HepG2 (cell line): ENCODE results near the gene SGIP1. TPM values are rescaled to one million over a fixed set of nuclear protein-coding genes. Genes with fewer than 3 reads are reported as not detected.

Source experiments
- ATAC-seq: fragments of 200-7000 bp; cut with Tn5 transposase; 3 replicates; pipeline ENCODE4 v1.9.1; 2020; ENCODE audit warnings: mild to moderate bottlenecking, moderate library complexity
- BruUV-seq: library from RNA; stranded (reverse); fragments of 400-500 nt; replicated peaks from 2 replicates; lab custom pipeline; 2021; lab: Mats Ljungman, UMichigan
- CTCF ChIA-PET: fragments of 300-600 bp; formaldehyde crosslinking; extraction: SDS; loops from one replicate; lab custom pipeline; 2021; ENCODE audit warnings: low total read pairs, inconsistent platforms, low intra/inter-chr PET ratio; lab: Yijun Ruan, JAX
- POLR2A ChIA-PET: fragments of 350-600 bp; sonication (Branson Sonifier 250); formaldehyde crosslinking; loops from one replicate; lab custom pipeline; 2020; ENCODE audit warnings: antibody characterized with exemption, inconsistent platforms; lab: Yijun Ruan, JAX
- DNase-seq: peaks from one replicate; pipeline ENCODE4 v3.0.0-alpha.2; 2015; ENCODE audit warnings: low spot score
- FAIRE-seq: peaks from 3 replicates; lab custom pipeline; 2011; peaks lifted over from hg19 to GRCh38; lab: Jason Lieb, UNC
- H2AFZ ChIP-seq: one replicate; pipeline ENCODE4 v1.6.1; 2011; ENCODE audit warnings: low read length, inconsistent platforms
- H3K27ac ChIP-seq: fragments of 300-600 bp; 3 replicates; pipeline ENCODE4 v1.8.0; 2011; ENCODE audit warnings: mixed run types, mild to moderate bottlenecking, mixed read lengths, low read length, inconsistent platforms; ENCODE audit not compliant: insufficient read depth; ENCODE audit errors: extremely low read length
- H3K27me3 ChIP-seq, 2 experiments: fragments of 200-600 bp in 1 of 2; 2 replicates in 1 of 2; 3 replicates in 1 of 2; pipeline versions ENCODE4 v1.6.0 to v1.8.0; 2011; ENCODE audit warnings: low read length in 2 of 2, mild to moderate bottlenecking in 2 of 2, moderate library complexity in 2 of 2, inconsistent platforms in 1 of 2; ENCODE audit not compliant: insufficient read depth in 2 of 2, control insufficient read depth in 1 of 2
- H3K36me3 ChIP-seq, 2 experiments: fragments of 200-600 bp in 1 of 2; replicated peaks in 1 of 2; 2 replicates in 1 of 2; 3 replicates in 1 of 2; pipeline versions ENCODE4 v1.5.1 to v1.8.0; 2011; ENCODE audit warnings: low read length in 2 of 2, inconsistent platforms in 1 of 2; ENCODE audit not compliant: insufficient read depth in 2 of 2, control insufficient read depth in 1 of 2
- H3K4me1 ChIP-seq: 2 replicates; pipeline ENCODE4 v1.5.1; 2012; ENCODE audit warnings: low read length, inconsistent platforms; ENCODE audit not compliant: insufficient read depth
- H3K4me2 ChIP-seq: 2 replicates; pipeline ENCODE4 v1.6.0; 2011; ENCODE audit warnings: low read depth, low read length, inconsistent platforms
- H3K4me3 ChIP-seq, 3 experiments: fragments of 200-600 bp in 1 of 3; sonication (generic), shearing (Covaris generic) in 1 of 3; replicated peaks in 1 of 3; 2 replicates each; pipeline ENCODE4 v1.5.1; 2011 to 2016; ENCODE audit warnings: low read length in 3 of 3, inconsistent platforms in 2 of 3, low read depth in 2 of 3, mild to moderate bottlenecking in 2 of 3, control low read depth in 1 of 3, mixed read lengths in 1 of 3; ENCODE audit not compliant: insufficient read depth in 1 of 3
- H3K79me2 ChIP-seq: one replicate; pipeline ENCODE4 v1.6.1; 2011; ENCODE audit warnings: low read length, inconsistent platforms; ENCODE audit not compliant: insufficient read depth
- H3K9ac ChIP-seq: 2 replicates; pipeline ENCODE4 v1.6.0; 2011; ENCODE audit warnings: mild to moderate bottlenecking, low read depth, low read length, inconsistent platforms; ENCODE audit not compliant: insufficient read depth
- H3K9me3 ChIP-seq: 2 replicates; pipeline ENCODE4 v1.5.1; 2012; ENCODE audit warnings: mild to moderate bottlenecking, low read length
- H4K20me1 ChIP-seq: 2 replicates; pipeline ENCODE4 v1.6.0; 2011; ENCODE audit warnings: inconsistent platforms, mild to moderate bottlenecking, low read length, moderate library complexity; ENCODE audit not compliant: insufficient read depth
- BHLHE40 ChIP-seq: IDR thresholded peaks from 2 replicates; pipeline ENCODE4 v1.6.1; 2011; ENCODE audit warnings: low read length, improper control_type of control experiment
- BRD4 ChIP-seq: sonication (generic); formaldehyde crosslinking; IDR thresholded peaks from 2 replicates; pipeline ENCODE4 v1.4.0; 2020; ENCODE audit warnings: missing genetic modification reagents
- CAMTA2 ChIP-seq: sonication (generic); formaldehyde crosslinking; IDR thresholded peaks from 2 replicates; pipeline ENCODE4 v1.4.0; 2020; ENCODE audit warnings: mild to moderate bottlenecking, missing genetic modification reagents, borderline replicate concordance
- CHD4 ChIP-seq: fragments of 200-600 bp; sonication (generic); IDR thresholded peaks from 2 replicates; pipeline ENCODE4 v1.7.0; 2017; ENCODE audit warnings: mild to moderate bottlenecking, low read length, borderline replicate concordance
- HOXA3 ChIP-seq: sonication (generic); formaldehyde crosslinking; IDR thresholded peaks from 2 replicates; pipeline ENCODE4 v1.5.0; 2020; ENCODE audit warnings: missing genetic modification reagents
- PITX1 ChIP-seq: sonication (generic); formaldehyde crosslinking; IDR thresholded peaks from 2 replicates; pipeline ENCODE4 v1.5.1; 2020; ENCODE audit warnings: mild to moderate bottlenecking, missing genetic modification reagents
- RFXAP ChIP-seq: sonication (generic); formaldehyde crosslinking; IDR thresholded peaks from 2 replicates; pipeline ENCODE4 v1.4.0; 2020; ENCODE audit warnings: missing genetic modification reagents, borderline replicate concordance
- RNF2 ChIP-seq: fragments of 450-650 bp; conservative IDR thresholded peaks from 2 replicates; pipeline ENCODE4 v1.6.1; 2016; ENCODE audit warnings: low read depth
- TAF1 ChIP-seq: sonication (generic); formaldehyde crosslinking; IDR thresholded peaks from 2 replicates; pipeline ENCODE4 v1.4.0; 2020; ENCODE audit warnings: missing genetic modification reagents
- U2AF1 ChIP-seq: fragments of 200-400 bp; formaldehyde crosslinking; optimal IDR thresholded peaks from 2 replicates; pipeline ENCODE3; 2017; ENCODE audit warnings: mild to moderate bottlenecking, low read depth, low read length
- ZC3H13 ChIP-seq: sonication (generic); formaldehyde crosslinking; IDR thresholded peaks from 2 replicates; pipeline ENCODE4 v1.8.1; 2023; ENCODE audit warnings: mild to moderate bottlenecking, missing genetic modification reagents, moderate library complexity
- ZNF331 ChIP-seq: sonication (generic); formaldehyde crosslinking; IDR thresholded peaks from 2 replicates; pipeline ENCODE4 v1.4.0; 2020; ENCODE audit warnings: missing genetic modification reagents
- ZNF577 ChIP-seq: sonication (generic); formaldehyde crosslinking; IDR thresholded peaks from 2 replicates; pipeline ENCODE4 v1.4.0; 2020; ENCODE audit warnings: mild to moderate bottlenecking, low read depth, missing genetic modification reagents, borderline replicate concordance
- ZSCAN22 ChIP-seq: sonication (generic); formaldehyde crosslinking; IDR thresholded peaks from 2 replicates; pipeline ENCODE4 v1.4.0; 2020; ENCODE audit warnings: mild to moderate bottlenecking, missing genetic modification reagents
- WGBS: methylation state at CpG from one replicate; pipeline ENCODE4 v1.1.6; 2017; ENCODE audit warnings: low lambda C conversion rate; 5-methylcytosine and 5-hydroxymethylcytosine counted together
- in situ Hi-C: cut with HindIII; loops from 2 replicates; pipeline ENCODE4 v1.10.0; 2017; ENCODE audit warnings: low pct_unique_long_range_greater_than_20kb; ENCODE audit not compliant: extremely low pct_ligation_motif_present
- intact Hi-C: fragments of 100-400 bp; cut with micrococcal nuclease; formaldehyde crosslinking; loops from one replicate; pipeline ENCODE4 v1.10.0; 2022; ENCODE audit not compliant: unreplicated experiment
- polyA plus RNA-seq, 8 experiments: library from polyadenylated mRNA; depleted of rRNA in 3 of 8; stranded (reverse) in 7 of 8; unstranded in 1 of 8; fragments of >200 nt; fragmentation: Illumina TruSeq in 4 of 8; extraction: Trizol in 4 of 8; gene quantifications; 2 replicates each; pipeline versions ENCODE4 v1.2.1 to v1.2.3, GENCODE V29; 2011 to 2016; ENCODE audit warnings: low read depth in 4 of 8, missing spikeins in 1 of 8, mixed read lengths in 1 of 8; ENCODE audit not compliant: insufficient read depth in 1 of 8
- total RNA-seq, 5 experiments: library from RNA; depleted of rRNA; stranded (reverse); fragments of >200 nt; fragmentation: Illumina TruSeq; extraction: Trizol; gene quantifications; 2 replicates each; pipeline ENCODE4 v1.2.3, GENCODE V29; 2016; ENCODE audit warnings: low read depth in 1 of 5
- TF ChIP-seq, protein P1 (sequence below): sonication (generic); formaldehyde crosslinking; conservative IDR thresholded peaks from 2 replicates; pipeline ENCODE4 v1.8.1; 2023; ENCODE audit warnings: missing genetic modification reagents
- TF ChIP-seq, protein P2 (sequence below): sonication (generic); formaldehyde crosslinking; conservative IDR thresholded peaks from 2 replicates; pipeline ENCODE4 v1.5.0; 2020; ENCODE audit warnings: missing genetic modification reagents
- TF ChIP-seq, protein P3 (sequence below): sonication (generic); formaldehyde crosslinking; IDR thresholded peaks from 2 replicates; pipeline ENCODE4 v1.4.0; 2020; ENCODE audit warnings: missing genetic modification reagents, borderline replicate concordance

The SGIP1 gene
- total and polyA plus RNA-seq, 2 of the 13 experiments (the other 11 are each of a cell fraction or from before 2014, with no cell fraction given) = not detected

DNA sequence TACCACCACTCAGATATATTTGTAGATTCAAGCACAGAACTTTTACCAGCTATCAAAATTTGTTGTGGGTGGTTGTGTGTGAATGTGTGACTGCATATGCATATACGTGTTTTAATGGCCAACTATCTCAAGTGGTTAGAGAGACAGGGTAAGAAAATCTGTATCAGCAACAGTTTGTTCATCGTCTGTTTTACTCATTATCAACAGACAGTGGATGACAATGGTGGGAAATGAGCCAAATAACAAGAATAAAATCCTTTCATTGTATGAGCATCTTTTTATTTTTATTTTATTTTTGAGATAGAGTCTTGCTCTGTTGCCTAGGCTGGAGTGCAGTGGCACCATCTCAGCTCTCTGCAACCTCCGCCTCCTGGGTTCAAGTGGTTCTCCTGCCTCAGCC is 195.6 kb downstream of the SGIP1 start:
- H3K4me3 ChIP-seq = no peak overlapping the region
- H4K20me1 ChIP-seq = no peaks in the 10 kb centered on the region; the same call in 1 of the 2 replicates
- POLR2A ChIA-PET = no interaction called here
- H3K4me2 ChIP-seq = no peak overlapping the region
- 29% methylated on average over 3 of the region's 3 CpGs for WGBS
- no TSS peak for BruUV-seq
- DNase-seq (no peak), FAIRE-seq (no peak), ATAC-seq (no peak)
- CTCF ChIA-PET = no interaction called here
- H3K4me1 ChIP-seq = no peaks in the 10 kb centered on the region
- no peak overlapping the region for H3K9ac ChIP-seq
- H3K9me3 ChIP-seq = no peaks in the 10 kb centered on the region
- no peaks in the 10 kb centered on the region for H3K36me3 ChIP-seq
- in situ Hi-C loops (loop anchor here (10.0 to 25.0 kb wide), 2 partner anchors 465 to 767 kb away; no protein-coding TSS in a partner anchor), intact Hi-C loops (loop anchor here (5.0 kb wide), 1 partner anchor 227 kb away; no protein-coding TSS in a partner anchor)
- no peaks in the 10 kb centered on the region for H3K79me2 ChIP-seq
- no peaks in the 10 kb centered on the region for H3K27me3 ChIP-seq
- TF ChIP-seq RFXAP (CRISPR knock-in tag) (no peak), BHLHE40 (no peak), HOXA3 (CRISPR knock-in tag) (no peak), ZSCAN22 (CRISPR knock-in tag) (no peak), BRD4 (CRISPR knock-in tag) (no peak), CHD4 (no peak), U2AF1 (no peak), CAMTA2 (CRISPR knock-in tag) (no peak), RNF2 (no peak), PITX1 (CRISPR knock-in tag) (no peak), ZNF331 (no peak), ZNF577 (CRISPR knock-in tag) (no peak), TAF1 (CRISPR knock-in tag) (no peak), ZC3H13 (no peak)
- TF ChIP-seq, protein P1, sequence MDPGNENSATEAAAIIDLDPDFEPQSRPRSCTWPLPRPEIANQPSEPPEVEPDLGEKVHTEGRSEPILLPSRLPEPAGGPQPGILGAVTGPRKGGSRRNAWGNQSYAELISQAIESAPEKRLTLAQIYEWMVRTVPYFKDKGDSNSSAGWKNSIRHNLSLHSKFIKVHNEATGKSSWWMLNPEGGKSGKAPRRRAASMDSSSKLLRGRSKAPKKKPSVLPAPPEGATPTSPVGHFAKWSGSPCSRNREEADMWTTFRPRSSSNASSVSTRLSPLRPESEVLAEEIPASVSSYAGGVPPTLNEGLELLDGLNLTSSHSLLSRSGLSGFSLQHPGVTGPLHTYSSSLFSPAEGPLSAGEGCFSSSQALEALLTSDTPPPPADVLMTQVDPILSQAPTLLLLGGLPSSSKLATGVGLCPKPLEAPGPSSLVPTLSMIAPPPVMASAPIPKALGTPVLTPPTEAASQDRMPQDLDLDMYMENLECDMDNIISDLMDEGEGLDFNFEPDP = no peak
- TF ChIP-seq, protein P2, sequence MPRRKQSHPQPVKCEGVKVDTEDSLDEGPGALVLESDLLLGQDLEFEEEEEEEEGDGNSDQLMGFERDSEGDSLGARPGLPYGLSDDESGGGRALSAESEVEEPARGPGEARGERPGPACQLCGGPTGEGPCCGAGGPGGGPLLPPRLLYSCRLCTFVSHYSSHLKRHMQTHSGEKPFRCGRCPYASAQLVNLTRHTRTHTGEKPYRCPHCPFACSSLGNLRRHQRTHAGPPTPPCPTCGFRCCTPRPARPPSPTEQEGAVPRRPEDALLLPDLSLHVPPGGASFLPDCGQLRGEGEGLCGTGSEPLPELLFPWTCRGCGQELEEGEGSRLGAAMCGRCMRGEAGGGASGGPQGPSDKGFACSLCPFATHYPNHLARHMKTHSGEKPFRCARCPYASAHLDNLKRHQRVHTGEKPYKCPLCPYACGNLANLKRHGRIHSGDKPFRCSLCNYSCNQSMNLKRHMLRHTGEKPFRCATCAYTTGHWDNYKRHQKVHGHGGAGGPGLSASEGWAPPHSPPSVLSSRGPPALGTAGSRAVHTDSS (CRISPR knock-in tag) = no peak
- TF ChIP-seq, protein P3, sequence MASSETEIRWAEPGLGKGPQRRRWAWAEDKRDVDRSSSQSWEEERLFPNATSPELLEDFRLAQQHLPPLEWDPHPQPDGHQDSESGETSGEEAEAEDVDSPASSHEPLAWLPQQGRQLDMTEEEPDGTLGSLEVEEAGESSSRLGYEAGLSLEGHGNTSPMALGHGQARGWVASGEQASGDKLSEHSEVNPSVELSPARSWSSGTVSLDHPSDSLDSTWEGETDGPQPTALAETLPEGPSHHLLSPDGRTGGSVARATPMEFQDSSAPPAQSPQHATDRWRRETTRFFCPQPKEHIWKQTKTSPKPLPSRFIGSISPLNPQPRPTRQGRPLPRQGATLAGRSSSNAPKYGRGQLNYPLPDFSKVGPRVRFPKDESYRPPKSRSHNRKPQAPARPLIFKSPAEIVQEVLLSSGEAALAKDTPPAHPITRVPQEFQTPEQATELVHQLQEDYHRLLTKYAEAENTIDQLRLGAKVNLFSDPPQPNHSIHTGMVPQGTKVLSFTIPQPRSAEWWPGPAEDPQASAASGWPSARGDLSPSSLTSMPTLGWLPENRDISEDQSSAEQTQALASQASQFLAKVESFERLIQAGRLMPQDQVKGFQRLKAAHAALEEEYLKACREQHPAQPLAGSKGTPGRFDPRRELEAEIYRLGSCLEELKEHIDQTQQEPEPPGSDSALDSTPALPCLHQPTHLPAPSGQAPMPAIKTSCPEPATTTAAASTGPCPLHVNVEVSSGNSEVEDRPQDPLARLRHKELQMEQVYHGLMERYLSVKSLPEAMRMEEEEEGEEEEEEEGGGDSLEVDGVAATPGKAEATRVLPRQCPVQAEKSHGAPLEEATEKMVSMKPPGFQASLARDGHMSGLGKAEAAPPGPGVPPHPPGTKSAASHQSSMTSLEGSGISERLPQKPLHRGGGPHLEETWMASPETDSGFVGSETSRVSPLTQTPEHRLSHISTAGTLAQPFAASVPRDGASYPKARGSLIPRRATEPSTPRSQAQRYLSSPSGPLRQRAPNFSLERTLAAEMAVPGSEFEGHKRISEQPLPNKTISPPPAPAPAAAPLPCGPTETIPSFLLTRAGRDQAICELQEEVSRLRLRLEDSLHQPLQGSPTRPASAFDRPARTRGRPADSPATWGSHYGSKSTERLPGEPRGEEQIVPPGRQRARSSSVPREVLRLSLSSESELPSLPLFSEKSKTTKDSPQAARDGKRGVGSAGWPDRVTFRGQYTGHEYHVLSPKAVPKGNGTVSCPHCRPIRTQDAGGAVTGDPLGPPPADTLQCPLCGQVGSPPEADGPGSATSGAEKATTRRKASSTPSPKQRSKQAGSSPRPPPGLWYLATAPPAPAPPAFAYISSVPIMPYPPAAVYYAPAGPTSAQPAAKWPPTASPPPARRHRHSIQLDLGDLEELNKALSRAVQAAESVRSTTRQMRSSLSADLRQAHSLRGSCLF (CRISPR knock-in tag) = no peak
- no peak overlapping the region for H2AFZ ChIP-seq
- no peak overlapping the region for H3K27ac ChIP-seq
